Vagina (tissue), 2 donors: ENCODE data around the gene CHMP2A. TPM values are rescaled to one million over a fixed set of nuclear protein-coding genes. Genes with fewer than 3 reads are reported as not detected.

Source experiments
- DNase-seq, 2 donors: peaks; one replicate each; pipeline ENCODE4 v3.0.0-alpha.2; 2017; ENCODE audit errors: extremely low spot score in 2 of 2
- H3K27ac ChIP-seq: fragments of 200-600 bp; sonication (generic); one replicate; pipeline ENCODE4 v1.5.1; 2019
- H3K27me3 ChIP-seq: fragments of 200-600 bp; sonication (generic); one replicate; pipeline ENCODE4 v1.5.1; 2019
- H3K36me3 ChIP-seq, 2 donors: fragments of 200-600 bp; sonication (generic); one replicate each; pipeline ENCODE4 v1.5.1; 2017 to 2019
- H3K4me1 ChIP-seq: fragments of 200-600 bp; sonication (generic); one replicate; pipeline ENCODE4 v1.5.1; 2019
- H3K4me3 ChIP-seq, 2 donors: fragments of 200-600 bp; sonication (generic); 1 replicate in 1 of 2; 2 replicates in 1 of 2; pipeline ENCODE4 v1.5.1; 2016 to 2019
- H3K9me3 ChIP-seq: fragments of 200-600 bp; sonication (generic); one replicate; pipeline ENCODE4 v1.5.1; 2019
- POLR2A ChIP-seq, 2 donors: fragments of 450-650 bp; IDR thresholded peaks; one replicate each; pipeline ENCODE4 v1.6.1; 2017; ENCODE audit warnings: antibody characterized with exemption in 2 of 2, mild to moderate bottlenecking in 2 of 2, moderate library complexity in 2 of 2
- POLR2AphosphoS5 ChIP-seq, 2 donors: sonication (generic); formaldehyde crosslinking; IDR thresholded peaks; one replicate each; pipeline ENCODE4 v1.9.0; 2017; ENCODE audit warnings: antibody characterized with exemption in 2 of 2, mild to moderate bottlenecking in 2 of 2, low read depth in 1 of 2; ENCODE audit not compliant: insufficient read depth in 1 of 2
- intact Hi-C: fragments of 100-400 bp; cut with DNase I; formaldehyde crosslinking; loops from one replicate; pipeline ENCODE4 v1.15.1; 2023
- total RNA-seq: library from RNA; depleted of rRNA; stranded (reverse); fragments of >200 nt; gene quantifications from one replicate; pipeline ENCODE4 v1.2.3, GENCODE V29; 2016
- TF ChIP-seq, protein P1 (sequence below), 3 experiments: fragments of 450-650 bp in 2 of 3; fragments of 200-600 bp in 1 of 3; sonication (generic) in 1 of 3; IDR thresholded peaks; one replicate each; pipeline ENCODE4 v1.5.1; 2017 to 2019; ENCODE audit warnings: antibody characterized with exemption in 3 of 3, mild to moderate bottlenecking in 2 of 3, moderate library complexity in 2 of 3

Gene CHMP2A
- total RNA-seq, 1 donor from 2014 or later, result 76.4 TPM

DNA sequence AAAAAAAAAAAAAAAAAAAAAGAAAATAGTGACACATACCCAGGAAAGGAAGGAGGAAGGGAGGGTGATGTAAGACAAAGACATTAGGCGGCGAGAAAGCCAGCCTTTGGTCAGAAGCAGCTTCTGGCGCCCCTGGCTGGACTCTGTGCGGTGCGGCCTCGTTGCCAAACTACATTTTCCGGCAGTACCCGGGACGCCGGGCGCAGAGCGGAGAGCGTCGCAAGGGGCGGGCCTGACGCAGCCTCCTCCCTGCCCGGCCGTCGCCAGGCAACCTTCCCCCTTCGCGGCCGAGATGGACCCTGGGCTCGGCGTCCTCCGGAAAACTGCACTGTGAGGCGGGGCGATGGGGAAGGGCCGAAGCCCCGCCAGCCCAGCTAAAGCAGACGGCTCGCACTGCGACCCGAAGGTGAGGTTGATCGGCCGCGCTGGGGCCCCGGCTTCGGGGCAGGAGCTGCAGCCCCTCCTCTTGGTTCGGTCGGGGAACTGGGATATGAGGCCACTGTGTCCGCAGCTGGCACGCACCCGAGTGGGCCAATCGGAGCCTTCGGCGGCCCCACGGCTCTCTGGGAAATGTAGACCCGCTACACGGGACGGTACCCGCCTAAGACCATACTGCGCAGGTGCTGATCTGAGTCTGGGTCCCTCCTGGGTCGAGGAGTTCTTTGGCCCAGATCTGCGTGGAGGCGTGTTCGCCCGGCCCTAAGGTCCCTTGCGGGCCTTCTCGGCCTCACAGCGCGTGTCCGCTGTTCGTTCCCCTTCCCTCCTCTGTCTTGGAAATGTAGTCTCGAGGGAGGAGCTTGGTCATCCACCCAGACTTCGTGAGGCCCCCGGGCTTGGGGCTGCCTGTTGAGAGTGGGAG is 20.5 kb upstream of the CHMP2A start:
- DNase-seq, result peak; percentile 96
- Histone ChIP-seq H3K27me3 (no peaks in the 10 kb centered on the region), H3K4me3 (peak overlapping the region; percentile 67), H3K36me3 (peaks cover 0 to 6% of the 10 kb centered on the region in 2 donors), H3K4me1 (peaks cover 47% of the 10 kb centered on the region), H3K9me3 (no peaks in the 10 kb centered on the region), H3K27ac (peak overlapping the region; percentile 85)
- intact Hi-C loops, result no loop called here
- TF ChIP-seq POLR2AphosphoS5 (IDR thresholded peaks at IDR 0.05; ENCODE audit: insufficient read depth in 1 of 2, low read depth in 1 of 2) (peak; percentile 86 to 94), POLR2A (IDR thresholded peaks at IDR 0.05) (no peak)

DNA sequence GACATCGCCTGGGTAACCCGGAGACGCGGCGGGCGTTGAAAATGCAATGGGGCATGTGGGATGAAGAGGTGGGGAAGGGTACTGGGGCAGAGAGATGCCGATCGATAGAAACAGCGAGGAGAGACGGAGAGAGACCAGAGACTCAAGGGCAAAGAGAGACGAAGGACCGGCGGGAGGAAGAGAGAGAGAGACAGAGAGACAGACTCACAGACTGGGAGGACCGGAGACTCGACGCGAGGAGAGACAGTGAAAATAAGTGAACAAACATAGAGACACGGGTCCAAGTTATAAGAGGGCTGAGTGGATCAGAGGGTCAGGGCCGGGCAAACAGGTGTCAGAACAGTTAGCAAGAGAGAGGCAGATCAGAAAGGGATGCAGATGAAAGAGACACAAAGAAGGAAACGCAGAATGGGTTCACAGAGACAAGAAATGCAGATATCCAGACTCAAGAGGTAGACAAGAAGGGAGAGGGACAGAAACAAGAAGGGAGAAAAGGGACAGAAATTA is 18.8 kb upstream of the CHMP2A start:
- H3K27me3 ChIP-seq, result no peaks in the 10 kb centered on the region

DNA sequence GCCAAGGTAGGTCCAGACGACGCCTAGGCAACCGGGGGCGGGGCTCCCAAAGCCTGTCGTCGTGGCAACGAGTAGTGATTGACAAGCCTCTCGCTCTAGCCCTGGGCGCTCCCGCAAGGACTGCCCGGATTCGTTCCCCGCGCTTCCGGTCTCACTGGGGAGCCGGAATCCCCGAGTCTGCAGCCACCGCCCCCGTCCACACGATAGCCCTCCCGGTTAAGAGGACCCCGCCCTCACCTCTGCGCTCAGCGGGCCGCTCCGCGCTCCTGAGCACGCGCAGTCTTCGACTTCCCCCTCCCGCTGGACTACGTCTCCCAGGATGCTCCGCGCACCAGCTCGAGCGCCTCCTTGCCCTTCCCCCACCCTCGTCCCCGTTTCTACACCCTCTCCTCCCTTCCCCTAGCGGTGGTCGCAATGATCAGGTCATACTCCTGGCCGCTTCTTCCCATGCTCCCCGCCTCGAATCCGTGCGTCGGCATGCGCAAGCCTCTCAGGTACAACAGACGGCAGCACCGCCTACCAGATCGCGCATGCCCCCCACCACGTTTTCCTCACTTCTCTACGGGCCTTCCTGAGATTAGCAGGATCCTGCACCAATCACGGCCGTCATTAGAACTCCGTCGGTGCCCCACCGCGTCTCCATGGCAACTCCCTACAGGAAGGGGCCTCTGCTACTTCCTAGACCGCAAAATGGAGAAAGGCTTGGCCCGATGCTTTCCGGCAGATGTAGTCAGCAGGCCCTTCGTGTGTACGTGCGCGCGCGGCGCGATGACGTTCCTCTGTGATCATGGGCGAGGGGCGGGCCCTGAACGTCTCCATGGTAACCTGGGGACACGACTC is 18.1 kb upstream of the CHMP2A start, which contains the start of gene MZF1:
Gene MZF1, minus strand, starts transcription at position 518 of the 840 bp plus-strand sequence. CDS start 1,946 bp downstream, outside the sequence.
- intact Hi-C loops, result no loop called here
- peaks cover 45% of the 10 kb centered on the region for H3K4me1 ChIP-seq

More for the DNA sequence above, 18.8 kb upstream of the CHMP2A start:
- Histone ChIP-seq H3K4me1 (peaks cover 47% of the 10 kb centered on the region), H3K27ac (peak overlapping the region; percentile 99), H3K36me3 (peaks cover 0 to 10% of the 10 kb centered on the region in 2 donors), H3K9me3 (no peaks in the 10 kb centered on the region), H3K4me3 (peak overlapping the region; percentile 49 to 73)
- intact Hi-C loops, result no loop called here
- no peak for DNase-seq
- TF ChIP-seq, protein P1, sequence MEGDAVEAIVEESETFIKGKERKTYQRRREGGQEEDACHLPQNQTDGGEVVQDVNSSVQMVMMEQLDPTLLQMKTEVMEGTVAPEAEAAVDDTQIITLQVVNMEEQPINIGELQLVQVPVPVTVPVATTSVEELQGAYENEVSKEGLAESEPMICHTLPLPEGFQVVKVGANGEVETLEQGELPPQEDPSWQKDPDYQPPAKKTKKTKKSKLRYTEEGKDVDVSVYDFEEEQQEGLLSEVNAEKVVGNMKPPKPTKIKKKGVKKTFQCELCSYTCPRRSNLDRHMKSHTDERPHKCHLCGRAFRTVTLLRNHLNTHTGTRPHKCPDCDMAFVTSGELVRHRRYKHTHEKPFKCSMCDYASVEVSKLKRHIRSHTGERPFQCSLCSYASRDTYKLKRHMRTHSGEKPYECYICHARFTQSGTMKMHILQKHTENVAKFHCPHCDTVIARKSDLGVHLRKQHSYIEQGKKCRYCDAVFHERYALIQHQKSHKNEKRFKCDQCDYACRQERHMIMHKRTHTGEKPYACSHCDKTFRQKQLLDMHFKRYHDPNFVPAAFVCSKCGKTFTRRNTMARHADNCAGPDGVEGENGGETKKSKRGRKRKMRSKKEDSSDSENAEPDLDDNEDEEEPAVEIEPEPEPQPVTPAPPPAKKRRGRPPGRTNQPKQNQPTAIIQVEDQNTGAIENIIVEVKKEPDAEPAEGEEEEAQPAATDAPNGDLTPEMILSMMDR (IDR thresholded peaks at IDR 0.05), result no peak
- no peak for TF ChIP-seq POLR2AphosphoS5 (IDR thresholded peaks at IDR 0.05; ENCODE audit: insufficient read depth in 1 of 2, low read depth in 1 of 2)
- TF ChIP-seq POLR2A (IDR thresholded peaks at IDR 0.05), result no peak

DNA sequence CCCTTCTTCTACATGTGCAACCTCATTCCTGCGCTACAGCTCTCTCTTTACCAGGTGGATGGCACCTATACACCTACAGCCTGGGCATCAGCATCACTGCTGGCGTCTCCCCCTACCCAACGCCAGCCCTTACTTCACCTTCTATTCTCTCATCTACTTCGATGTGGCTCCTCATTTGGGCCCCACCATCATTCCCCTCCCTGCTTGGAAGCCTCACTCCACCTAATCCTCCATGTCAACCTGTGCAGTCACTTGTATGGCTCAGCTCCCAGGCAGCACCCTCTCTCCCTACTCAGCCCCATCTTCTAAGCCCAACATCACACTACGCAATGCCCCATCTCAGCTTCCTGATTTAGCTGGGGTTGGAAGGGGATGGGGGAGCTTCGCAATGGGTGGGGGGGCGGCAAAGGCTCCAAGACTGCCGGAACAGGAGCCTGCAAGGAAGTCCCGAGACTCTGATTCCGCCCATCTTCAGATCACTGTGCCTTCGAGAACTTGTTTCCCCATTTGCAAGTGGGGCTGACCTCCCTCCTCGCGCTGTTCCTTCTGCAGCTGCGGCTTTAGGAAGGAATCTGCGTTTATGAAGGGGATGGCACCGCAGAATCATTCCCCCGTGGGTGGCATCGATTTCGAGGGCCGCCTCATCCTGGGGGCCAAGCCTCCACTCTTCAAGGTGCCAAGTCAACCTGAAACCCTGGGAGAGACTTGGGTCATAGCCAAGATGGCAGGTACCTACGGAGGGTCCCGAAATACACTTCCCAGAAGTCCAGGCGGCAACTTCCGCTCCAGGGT is 17.3 kb upstream of the CHMP2A start:
- no peak for DNase-seq
- H3K27me3 ChIP-seq, result no peaks in the 10 kb centered on the region
- intact Hi-C loops, result no loop called here
- peak overlapping the region; percentile 49 to 73 for H3K4me3 ChIP-seq
- TF ChIP-seq, protein P1 (IDR thresholded peaks at IDR 0.05), result no peak
- no peaks in the 10 kb centered on the region for H3K9me3 ChIP-seq
- peaks cover 37% of the 10 kb centered on the region for H3K4me1 ChIP-seq
- peak overlapping the region; percentile 99 for H3K27ac ChIP-seq
- H3K36me3 ChIP-seq, result peaks cover 0 to 10% of the 10 kb centered on the region in 2 donors

More for the DNA sequence above, 18.1 kb upstream of the CHMP2A start, which contains the start of gene MZF1:
- Histone ChIP-seq H3K36me3 (peaks cover 0 to 10% of the 10 kb centered on the region in 2 donors), H3K27me3 (no peaks in the 10 kb centered on the region), H3K27ac (peak within 1 kb of the TSS; percentile 99), H3K4me3 (peak within 1 kb of the TSS; percentile 49 to 73), H3K9me3 (no peaks in the 10 kb centered on the region)
- TF ChIP-seq, protein P1 (IDR thresholded peaks at IDR 0.05), result peak in 1 of 3 experiments; percentile 25
- TF ChIP-seq POLR2AphosphoS5 (IDR thresholded peaks at IDR 0.05; ENCODE audit: insufficient read depth in 1 of 2, low read depth in 1 of 2), result peak; percentile 53 to 83
- TF ChIP-seq POLR2A (IDR thresholded peaks at IDR 0.05), result no peak
- peak in 1 of 2 donors; percentile 100 for DNase-seq
